ENCODE data around the gene MACROD2.

MACROD2 gene

GRCh38 chr20:15622368-15622767, 1627.1 kb downstream of the MACROD2 start:
- DNase-seq (ENCODE audit: extremely low spot score, insufficient read length, low read depth): no peak
- no peak for FAIRE-seq

GRCh38 chr20:15623215-15623614, 1627.9 kb downstream of the MACROD2 start:
- DNase-seq (ENCODE audit: extremely low spot score, insufficient read length, low read depth) (no peak), FAIRE-seq (no peak)

GRCh38 chr20:15625981-15626380, 1630.7 kb downstream of the MACROD2 start:
- no peak for FAIRE-seq
- no peak for DNase-seq (ENCODE audit: extremely low spot score, insufficient read length, low read depth)

GRCh38 chr20:15627089-15627488, 1631.8 kb downstream of the MACROD2 start:
- DNase-seq (ENCODE audit: extremely low spot score, insufficient read length, low read depth) (no peak), FAIRE-seq (no peak)

GRCh38 chr20:15627501-15627903, 1632.2 kb downstream of the MACROD2 start:
- no peak for FAIRE-seq
- no peak for DNase-seq (ENCODE audit: extremely low spot score, insufficient read length, low read depth)

- DNase-seq (ENCODE audit: extremely low spot score, insufficient read length, low read depth) (no peak), FAIRE-seq (no peak)
Observed at GRCh38 chr20:15628851-15629353, 1633.6 kb downstream of the MACROD2 start.

- FAIRE-seq (no peak), DNase-seq (ENCODE audit: extremely low spot score, insufficient read length, low read depth) (no peak)
Observed at GRCh38 chr20:15630360-15630759, 1635.0 kb downstream of the MACROD2 start.

GRCh38 chr20:15632680-15633079, 1637.4 kb downstream of the MACROD2 start:
- no peak for FAIRE-seq
- no peak for DNase-seq (ENCODE audit: extremely low spot score, insufficient read length, low read depth)

- DNase-seq (ENCODE audit: extremely low spot score, insufficient read length, low read depth) (no peak), FAIRE-seq (no peak)
Observed at GRCh38 chr20:15634102-15634501, 1638.8 kb downstream of the MACROD2 start.

GRCh38 chr20:15637546-15637945, 1642.2 kb downstream of the MACROD2 start:
- DNase-seq (ENCODE audit: extremely low spot score, insufficient read length, low read depth) (no peak), FAIRE-seq (no peak)

- DNase-seq (ENCODE audit: extremely low spot score, insufficient read length, low read depth): no peak
- FAIRE-seq: no peak
Observed at GRCh38 chr20:15637950-15638754, 1642.8 kb downstream of the MACROD2 start.

- DNase-seq (ENCODE audit: extremely low spot score, insufficient read length, low read depth): no peak
- FAIRE-seq: no peak
Observed at GRCh38 chr20:15638816-15639215, 1643.5 kb downstream of the MACROD2 start.

GRCh38 chr20:15639839-15640238, 1644.5 kb downstream of the MACROD2 start:
- FAIRE-seq (no peak), DNase-seq (ENCODE audit: extremely low spot score, insufficient read length, low read depth) (no peak)

- FAIRE-seq (no peak), DNase-seq (ENCODE audit: extremely low spot score, insufficient read length, low read depth) (no peak)
Observed at GRCh38 chr20:15642109-15642508, 1646.8 kb downstream of the MACROD2 start.

- FAIRE-seq (no peak), DNase-seq (ENCODE audit: extremely low spot score, insufficient read length, low read depth) (no peak)
Observed at GRCh38 chr20:15642676-15643075, 1647.4 kb downstream of the MACROD2 start.

- no peak for FAIRE-seq
- DNase-seq (ENCODE audit: extremely low spot score, insufficient read length, low read depth): no peak
Observed at GRCh38 chr20:15643713-15644112, 1648.4 kb downstream of the MACROD2 start.

- DNase-seq (ENCODE audit: extremely low spot score, insufficient read length, low read depth) (no peak), FAIRE-seq (no peak)
Observed at GRCh38 chr20:15645816-15646215, 1650.5 kb downstream of the MACROD2 start.

- DNase-seq (ENCODE audit: extremely low spot score, insufficient read length, low read depth): no peak
Observed at GRCh38 chr20:15653396-15654207, 1658.3 kb downstream of the MACROD2 start.

GRCh38 chr20:15654208-15654649, 1658.9 kb downstream of the MACROD2 start:
- DNase-seq (ENCODE audit: extremely low spot score, insufficient read length, low read depth) (peak; percentile 11), FAIRE-seq (peak; percentile 76)

More at GRCh38 chr20:15653396-15654207, 1658.3 kb downstream of the MACROD2 start:
- no peak for FAIRE-seq

- no peak for FAIRE-seq
Observed at GRCh38 chr20:15655295-15655874, 1660.1 kb downstream of the MACROD2 start.

GRCh38 chr20:15656124-15656523, 1660.8 kb downstream of the MACROD2 start:
- DNase-seq (ENCODE audit: extremely low spot score, insufficient read length, low read depth) (no peak), FAIRE-seq (no peak)

More at GRCh38 chr20:15655295-15655874, 1660.1 kb downstream of the MACROD2 start:
- no peak for DNase-seq (ENCODE audit: extremely low spot score, insufficient read length, low read depth)

All from GM18507 (cell line).